Spleen (tissue), 11 donors: ENCODE measurements around the gene C2orf80. TPM values are rescaled to one million over a fixed set of nuclear protein-coding genes. Genes with fewer than 3 reads are reported as not detected.

Source experiments
- DNase-seq: peaks from one replicate; pipeline ENCODE4 v3.0.0-alpha.2; 2020
- H3K27ac ChIP-seq, 8 donors: fragments of 200-600 bp; sonication (generic) in 7 of 8; 1 replicate in 4 of 8; 2 replicates in 4 of 8; pipeline versions ENCODE4 v1.5.0 to v1.8.0; 2016 to 2021; ENCODE audit warnings: inconsistent platforms in 4 of 8, mild to moderate bottlenecking in 4 of 8, moderate library complexity in 1 of 8
- H3K27me3 ChIP-seq, 7 donors: fragments of 200-600 bp; sonication (generic) in 6 of 7; replicated peaks in 1 of 7; 1 replicate in 4 of 7; 2 replicates in 3 of 7; pipeline versions ENCODE4 v1.5.0 to v1.8.0; 2016 to 2021; ENCODE audit warnings: inconsistent platforms in 3 of 7, mild to moderate bottlenecking in 1 of 7
- H3K36me3 ChIP-seq, 6 donors: fragments of 200-600 bp; sonication (generic) in 5 of 6; 1 replicate in 4 of 6; 2 replicates in 2 of 6; pipeline versions ENCODE4 v1.5.0 to v1.8.0; 2016 to 2021; ENCODE audit warnings: inconsistent platforms in 2 of 6
- H3K4me1 ChIP-seq, 6 donors: fragments of 200-600 bp; sonication (generic) in 5 of 6; 1 replicate in 3 of 6; 2 replicates in 3 of 6; pipeline versions ENCODE4 v1.5.0 to v1.8.0; 2016 to 2021; ENCODE audit warnings: inconsistent platforms in 3 of 6
- H3K4me3 ChIP-seq, 8 donors: fragments of 200-600 bp; sonication (generic) in 7 of 8; 1 replicate in 4 of 8; 2 replicates in 4 of 8; pipeline versions ENCODE4 v1.5.0 to v1.8.0; 2016 to 2021; ENCODE audit warnings: inconsistent platforms in 4 of 8, mild to moderate bottlenecking in 4 of 8, moderate library complexity in 2 of 8
- H3K9me3 ChIP-seq, 8 donors: fragments of 200-600 bp; sonication (generic) in 7 of 8; 1 replicate in 4 of 8; 2 replicates in 4 of 8; pipeline versions ENCODE4 v1.5.0 to v1.8.0; 2016 to 2021; ENCODE audit warnings: inconsistent platforms in 4 of 8
- CTCF ChIP-seq, 11 experiments: fragments of 200-600 bp in 7 of 11; fragments of 450-650 bp in 4 of 11; sonication (generic) in 4 of 11; IDR thresholded peaks in 8 of 11; conservative IDR thresholded peaks in 3 of 11; 1 replicate in 7 of 11; 2 replicates in 4 of 11; pipeline versions ENCODE4 v1.4.0 to v1.8.0; 2016 to 2021; ENCODE audit warnings: antibody characterized with exemption in 11 of 11, inconsistent platforms in 4 of 11, mild to moderate bottlenecking in 1 of 11
- POLR2A ChIP-seq, 3 donors: fragments of 450-650 bp; IDR thresholded peaks; one replicate each; pipeline ENCODE4 v1.5.1; 2017; ENCODE audit warnings: antibody characterized with exemption in 3 of 3, mild to moderate bottlenecking in 1 of 3
- POLR2AphosphoS5 ChIP-seq, 3 donors: sonication (generic); formaldehyde crosslinking; IDR thresholded peaks; one replicate each; pipeline ENCODE4 v1.5.1; 2017; ENCODE audit warnings: antibody characterized with exemption in 3 of 3
- WGBS, 5 donors: extraction: QIAGEN DNeasy Blood & Tissue Kit in 3 of 5; methylation state at CpG; one replicate each; pipeline versions ENCODE4 v1.1.5 to v1.1.7; 2013 to 2018; 5-methylcytosine and 5-hydroxymethylcytosine counted together
- intact Hi-C: fragments of 100-400 bp; cut with DNase I; formaldehyde crosslinking; loops from one replicate; pipeline ENCODE4 v1.15.0; 2023; ENCODE audit warnings: low total_unique reads
- polyA plus RNA-seq, 3 donors: library from polyadenylated mRNA; stranded (reverse); fragments of 200-250 nt; gene quantifications; one replicate each; pipeline ENCODE4 v1.2.1, GENCODE V29; 2013
- total RNA-seq, 7 donors: library from RNA; depleted of rRNA in 3 of 7; stranded (reverse); fragments of >200 nt in 3 of 7; fragmentation: NEBNext Ultra II Directional in 4 of 7; extraction: Animal tissue kit (Norgen Biotek cat#: 25700) in 4 of 7; gene quantifications; one replicate each; pipeline versions ENCODE4 v1.1.0 to v1.2.1, GENCODE V29; 2016 to 2021
- donor health status: healthy with polysubstance abuse.
- donor health status: DM: no; HTN: no; CAD: no; lungs with moderate emphysema.
- donor health status: DM: no; HTN: no; CAD: no.
- donor health status: Bipolar disorder and iron deficiency.
- donor health status: healthy.
- donor health status: DM: no; HTN: no; CAD: no.
- donor health status: DM: yes; HTN: yes; CAD: no.

Gene C2orf80
- total and polyA plus RNA-seq, 10 donors, result not detected

- no peaks in the 10 kb centered on the region for H3K27me3 ChIP-seq
- no peak for TF ChIP-seq POLR2AphosphoS5 (IDR thresholded peaks at IDR 0.05)
- no peak for TF ChIP-seq CTCF (IDR thresholded peaks at IDR 0.05 in 8 of 11, conservative IDR thresholded peaks at IDR 0.05 in 3 of 11)
- TF ChIP-seq POLR2A (IDR thresholded peaks at IDR 0.05), result no peak
- H3K4me1 ChIP-seq, result no peaks in the 10 kb centered on the region
- no peak for DNase-seq
- no peaks in the 10 kb centered on the region for H3K9me3 ChIP-seq
- no peak overlapping the region for H3K4me3 ChIP-seq
- no peak overlapping the region for H3K27ac ChIP-seq
- 77 to 83% (median 83%) methylated on average over 3 of the region's 3 CpGs for WGBS, 5 donors
- intact Hi-C loops, result no loop called here
- no peaks in the 10 kb centered on the region for H3K36me3 ChIP-seq
Observed at GRCh38 chr2:208195531-208195930, 5.7 kb upstream of the C2orf80 start.

GRCh38 chr2:208192611-208193236 lies 2.9 kb upstream of the C2orf80 start:
- H3K4me1 ChIP-seq, result no peaks in the 10 kb centered on the region
- no peak overlapping the region for H3K4me3 ChIP-seq
- intact Hi-C loops, result no loop called here
- DNase-seq, result no peak
- WGBS, 5 donors, result 83 to 91% (median 86%) methylated on average over 8 of the region's 8 CpGs
- no peak overlapping the region for H3K27ac ChIP-seq
- H3K9me3 ChIP-seq, result no peaks in the 10 kb centered on the region
- TF ChIP-seq POLR2AphosphoS5 (IDR thresholded peaks at IDR 0.05) (no peak), POLR2A (IDR thresholded peaks at IDR 0.05) (no peak), CTCF (IDR thresholded peaks at IDR 0.05 in 8 of 11, conservative IDR thresholded peaks at IDR 0.05 in 3 of 11) (no peak)
- H3K36me3 ChIP-seq, result no peaks in the 10 kb centered on the region
- no peaks in the 10 kb centered on the region for H3K27me3 ChIP-seq

- no peak for DNase-seq
- H3K27ac ChIP-seq, result no peak overlapping the region
- 76 to 92% (median 84%) methylated on average over 5 of the region's 5 CpGs for WGBS, 5 donors
- H3K9me3 ChIP-seq, result no peaks in the 10 kb centered on the region
- no peak overlapping the region for H3K4me3 ChIP-seq
- H3K4me1 ChIP-seq, result peaks cover 0 to 2% (median 0%) of the 10 kb centered on the region in 6 donors
- intact Hi-C loops, result no loop called here
- TF ChIP-seq POLR2AphosphoS5 (IDR thresholded peaks at IDR 0.05), result no peak
- no peak for TF ChIP-seq CTCF (IDR thresholded peaks at IDR 0.05 in 8 of 11, conservative IDR thresholded peaks at IDR 0.05 in 3 of 11)
- no peak for TF ChIP-seq POLR2A (IDR thresholded peaks at IDR 0.05)
- H3K27me3 ChIP-seq, result peaks cover 0 to 12% (median 0%) of the 10 kb centered on the region in 7 donors
- no peaks in the 10 kb centered on the region for H3K36me3 ChIP-seq
Observed at GRCh38 chr2:208189069-208189809, 591 bp downstream of the C2orf80 start.

GRCh38 chr2:208186893-208187292 lies 2.9 kb downstream of the C2orf80 start:
- intact Hi-C loops, result no loop called here
- 72 to 89% (median 83%) methylated on average over 2 of the region's 2 CpGs for WGBS, 5 donors
- Histone ChIP-seq H3K9me3 (no peaks in the 10 kb centered on the region), H3K27ac (no peak overlapping the region), H3K4me3 (no peak overlapping the region), H3K4me1 (peaks cover 0 to 9% (median 0%) of the 10 kb centered on the region in 6 donors), H3K36me3 (no peaks in the 10 kb centered on the region), H3K27me3 (peaks cover 0 to 19% (median 0%) of the 10 kb centered on the region in 7 donors)
- no peak for DNase-seq
- TF ChIP-seq CTCF (IDR thresholded peaks at IDR 0.05 in 8 of 11, conservative IDR thresholded peaks at IDR 0.05 in 3 of 11), result no peak
